ENCODE data around the gene SRL. TPM values are rescaled to one million over a fixed set of nuclear protein-coding genes. Genes with fewer than 3 reads are reported as not detected.

The SRL gene
- total RNA-seq, 2 donors from 2014 or later, result not detected

GRCh38 chr16:4190712-4191333 lies 51.1 kb downstream of the SRL start:
- Mint-ChIP-seq H3K36me3 (no peaks in the 10 kb centered on the region), H3K9me3 (no peaks in the 10 kb centered on the region), H3K4me3 (no peak overlapping the region), H3K4me1 (ENCODE audit: low read depth in 2 of 2) (no peaks in the 10 kb centered on the region), H3K27ac (no peak overlapping the region), H3K27me3 (peaks cover 0 to 7% of the 10 kb centered on the region in 2 donors)
- ATAC-seq (no peak), DNase-seq (ENCODE audit: low spot score) (no peak)

DNA sequence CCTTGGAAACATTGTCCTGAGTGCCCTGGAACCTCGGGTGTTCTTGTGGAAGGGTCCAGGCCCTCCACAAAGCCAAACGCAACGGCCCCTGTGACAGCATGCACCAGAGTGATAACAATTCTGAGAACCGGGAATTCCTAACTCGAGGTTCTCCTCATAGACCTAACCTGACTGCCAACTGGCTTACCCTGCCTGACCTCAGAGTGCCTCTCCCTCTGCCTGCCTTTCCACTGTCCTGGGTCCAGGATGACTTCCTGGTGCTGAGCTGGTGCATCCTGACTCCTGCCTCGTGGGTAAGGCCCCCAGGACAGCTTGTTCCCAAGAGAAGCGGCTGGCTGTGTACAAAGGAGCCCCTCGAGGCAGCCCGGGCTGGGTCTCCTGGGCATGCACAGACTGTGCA lies 51.8 kb downstream of the SRL start:
- H3K36me3 Mint-ChIP-seq, result no peaks in the 10 kb centered on the region
- no peaks in the 10 kb centered on the region for H3K4me1 Mint-ChIP-seq (ENCODE audit: low read depth in 2 of 2)
- ATAC-seq (no peak), DNase-seq (ENCODE audit: low spot score) (no peak)
- H3K4me3 Mint-ChIP-seq, result no peak overlapping the region
- no peak overlapping the region for H3K27ac Mint-ChIP-seq
- H3K27me3 Mint-ChIP-seq, result peaks cover 0 to 7% of the 10 kb centered on the region in 2 donors
- no peaks in the 10 kb centered on the region for H3K9me3 Mint-ChIP-seq

DNA sequence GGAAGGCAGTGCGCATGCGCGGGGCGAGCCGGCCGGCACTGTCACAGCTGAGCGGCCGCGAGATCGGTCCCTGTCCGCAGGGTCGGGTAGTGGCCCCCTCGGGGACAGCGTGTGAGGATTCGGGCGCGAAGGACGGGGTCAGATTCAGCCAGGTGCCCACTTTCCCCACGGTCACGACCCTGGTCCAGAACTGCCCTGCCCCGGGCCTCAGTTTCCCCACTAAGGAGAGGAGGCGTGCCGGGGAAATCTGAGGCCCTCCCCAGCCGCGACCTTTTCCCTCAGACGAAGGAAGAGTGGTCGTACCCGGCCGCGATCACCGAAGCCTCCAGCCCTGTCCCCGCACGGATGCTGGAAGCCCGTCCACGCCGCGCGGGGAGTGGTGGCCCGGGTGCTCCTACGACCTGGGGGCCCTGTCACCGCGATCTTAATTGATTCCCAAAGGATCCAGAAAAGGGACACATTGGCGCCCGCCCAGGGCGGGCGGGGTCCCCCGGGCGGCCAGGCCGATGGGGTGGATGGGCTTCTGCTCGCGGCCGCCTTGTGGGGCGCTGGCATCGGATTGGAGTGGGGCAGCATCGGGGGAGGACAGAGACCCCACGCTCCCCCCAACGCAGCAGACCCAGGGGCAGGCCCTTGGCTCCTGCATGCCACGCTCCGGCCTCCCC lies 57.7 kb downstream of the SRL start:
- ATAC-seq (no peak), DNase-seq (ENCODE audit: low spot score) (no peak)
- Mint-ChIP-seq H3K4me3 (peak overlapping the region; percentile 91), H3K36me3 (no peaks in the 10 kb centered on the region), H3K9me3 (no peaks in the 10 kb centered on the region), H3K27ac (peak overlapping the region; percentile 78 to 88), H3K4me1 (ENCODE audit: low read depth in 2 of 2) (peaks cover 5 to 13% of the 10 kb centered on the region in 2 donors), H3K27me3 (peaks cover 0 to 3% of the 10 kb centered on the region in 2 donors)

- ATAC-seq, result peak; percentile 97
- no peaks in the 10 kb centered on the region for H3K36me3 Mint-ChIP-seq
- H3K27ac Mint-ChIP-seq, result peak overlapping the region; percentile 70 to 78
- H3K4me3 Mint-ChIP-seq, result peak overlapping the region; percentile 79
- H3K4me1 Mint-ChIP-seq (ENCODE audit: low read depth in 2 of 2), result peaks cover 5 to 13% of the 10 kb centered on the region in 2 donors
- no peaks in the 10 kb centered on the region for H3K9me3 Mint-ChIP-seq
- H3K27me3 Mint-ChIP-seq, result peaks cover 0 to 3% of the 10 kb centered on the region in 2 donors
- DNase-seq (ENCODE audit: low spot score), result peak; percentile 97
Observed at GRCh38 chr16:4183237-4184037, 58.4 kb downstream of the SRL start.

- peak overlapping the region; percentile 37 to 70 for H3K27ac Mint-ChIP-seq
- no peaks in the 10 kb centered on the region for H3K36me3 Mint-ChIP-seq
- H3K27me3 Mint-ChIP-seq, result peaks cover 0 to 3% of the 10 kb centered on the region in 2 donors
- no peaks in the 10 kb centered on the region for H3K9me3 Mint-ChIP-seq
- DNase-seq (ENCODE audit: low spot score) (no peak), ATAC-seq (peak; percentile 39 to 40)
- peaks cover 5 to 13% of the 10 kb centered on the region in 2 donors for H3K4me1 Mint-ChIP-seq (ENCODE audit: low read depth in 2 of 2)
- peak overlapping the region; percentile 79 for H3K4me3 Mint-ChIP-seq
Observed at GRCh38 chr16:4182581-4183236, 59.2 kb downstream of the SRL start.

DNA sequence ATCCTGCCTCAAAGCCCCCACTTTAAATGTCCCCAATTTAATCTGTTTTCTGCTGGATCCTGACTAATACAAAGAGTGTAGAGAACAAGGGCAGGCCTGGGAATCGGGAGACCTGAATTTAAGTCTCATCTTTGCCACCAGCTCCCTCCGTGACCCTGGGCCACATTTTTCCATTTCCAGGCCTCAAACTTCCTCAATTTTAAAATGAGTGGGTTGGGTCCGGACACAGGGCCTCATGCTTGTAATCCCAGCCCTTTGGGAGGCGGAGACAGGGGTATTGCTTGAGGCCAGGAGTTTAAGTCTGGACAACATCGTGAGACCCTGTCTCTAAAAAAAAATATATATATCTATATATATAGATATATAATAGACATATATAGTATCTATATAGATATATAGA lies 61.4 kb downstream of the SRL start:
- H3K4me3 Mint-ChIP-seq, result no peak overlapping the region
- DNase-seq (ENCODE audit: low spot score) (no peak), ATAC-seq (no peak)
- peaks cover 5 to 13% of the 10 kb centered on the region in 2 donors for H3K4me1 Mint-ChIP-seq (ENCODE audit: low read depth in 2 of 2)
- no peaks in the 10 kb centered on the region for H3K36me3 Mint-ChIP-seq
- H3K27ac Mint-ChIP-seq, result no peak overlapping the region
- H3K27me3 Mint-ChIP-seq, result peaks cover 0 to 3% of the 10 kb centered on the region in 2 donors
- no peaks in the 10 kb centered on the region for H3K9me3 Mint-ChIP-seq

GRCh38 chr16:4179763-4180260 lies 62.1 kb downstream of the SRL start:
- peaks cover 4 to 11% of the 10 kb centered on the region in 2 donors for H3K4me1 Mint-ChIP-seq (ENCODE audit: low read depth in 2 of 2)
- no peak overlapping the region for H3K4me3 Mint-ChIP-seq
- H3K9me3 Mint-ChIP-seq, result no peaks in the 10 kb centered on the region
- DNase-seq (ENCODE audit: low spot score), result no peak
- H3K36me3 Mint-ChIP-seq, result no peaks in the 10 kb centered on the region
- no peak overlapping the region for H3K27ac Mint-ChIP-seq
- peaks cover 0 to 2% of the 10 kb centered on the region in 2 donors for H3K27me3 Mint-ChIP-seq
- no peak for ATAC-seq

- Mint-ChIP-seq H3K36me3 (no peaks in the 10 kb centered on the region), H3K4me3 (no peak overlapping the region), H3K27ac (no peak overlapping the region), H3K27me3 (no peaks in the 10 kb centered on the region), H3K4me1 (ENCODE audit: low read depth in 2 of 2) (peaks cover 0 to 7% of the 10 kb centered on the region in 2 donors), H3K9me3 (no peaks in the 10 kb centered on the region)
- DNase-seq (ENCODE audit: low spot score) (no peak), ATAC-seq (no peak)
Observed at GRCh38 chr16:4179020-4179419, 62.9 kb downstream of the SRL start.

- ATAC-seq (no peak), DNase-seq (ENCODE audit: low spot score) (no peak)
- peaks cover 0 to 7% of the 10 kb centered on the region in 2 donors for H3K4me1 Mint-ChIP-seq (ENCODE audit: low read depth in 2 of 2)
- no peaks in the 10 kb centered on the region for H3K27me3 Mint-ChIP-seq
- no peaks in the 10 kb centered on the region for H3K9me3 Mint-ChIP-seq
- H3K4me3 Mint-ChIP-seq, result no peak overlapping the region
- no peaks in the 10 kb centered on the region for H3K36me3 Mint-ChIP-seq
- H3K27ac Mint-ChIP-seq, result no peak overlapping the region
Observed at GRCh38 chr16:4178468-4179010, 63.3 kb downstream of the SRL start.

DNA sequence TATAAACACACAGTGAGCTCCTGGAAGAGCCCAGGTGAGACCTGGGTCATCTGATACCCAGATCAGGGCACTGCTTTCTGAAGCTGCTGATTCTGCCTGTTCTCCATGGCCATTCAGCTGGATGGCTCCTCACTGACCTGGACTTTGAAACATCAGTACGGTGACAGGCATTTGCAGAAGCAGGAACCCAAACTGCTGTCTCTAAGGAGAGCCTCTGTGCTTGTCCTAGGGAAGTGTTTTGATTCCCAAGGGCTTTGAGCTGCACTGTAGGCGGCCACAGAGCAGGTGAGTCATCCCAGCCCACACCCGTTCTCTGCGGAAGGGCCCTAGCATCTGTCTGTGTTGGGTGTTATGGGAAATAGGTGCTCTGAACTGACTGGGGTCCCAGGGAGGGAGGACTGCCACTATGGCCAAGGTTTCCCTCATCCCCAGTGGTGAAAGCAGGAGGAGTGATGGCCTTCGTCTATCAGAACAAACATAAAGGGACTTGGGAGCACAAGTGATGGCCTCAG lies 64.9 kb downstream of the SRL start:
- no peaks in the 10 kb centered on the region for H3K9me3 Mint-ChIP-seq
- no peaks in the 10 kb centered on the region for H3K36me3 Mint-ChIP-seq
- ATAC-seq (peak in 1 of 2 donors; percentile 40), DNase-seq (ENCODE audit: low spot score) (no peak)
- no peak overlapping the region for H3K27ac Mint-ChIP-seq
- H3K4me3 Mint-ChIP-seq, result no peak overlapping the region
- H3K4me1 Mint-ChIP-seq (ENCODE audit: low read depth in 2 of 2), result no peaks in the 10 kb centered on the region
- no peaks in the 10 kb centered on the region for H3K27me3 Mint-ChIP-seq

GRCh38 chr16:4175849-4176248 lies 66.0 kb downstream of the SRL start:
- H3K9me3 Mint-ChIP-seq, result no peaks in the 10 kb centered on the region
- no peak overlapping the region for H3K27ac Mint-ChIP-seq
- H3K36me3 Mint-ChIP-seq, result no peaks in the 10 kb centered on the region
- ATAC-seq (no peak), DNase-seq (ENCODE audit: low spot score) (no peak)
- H3K4me1 Mint-ChIP-seq (ENCODE audit: low read depth in 2 of 2), result no peaks in the 10 kb centered on the region
- no peaks in the 10 kb centered on the region for H3K27me3 Mint-ChIP-seq
- H3K4me3 Mint-ChIP-seq, result no peak overlapping the region

DNA sequence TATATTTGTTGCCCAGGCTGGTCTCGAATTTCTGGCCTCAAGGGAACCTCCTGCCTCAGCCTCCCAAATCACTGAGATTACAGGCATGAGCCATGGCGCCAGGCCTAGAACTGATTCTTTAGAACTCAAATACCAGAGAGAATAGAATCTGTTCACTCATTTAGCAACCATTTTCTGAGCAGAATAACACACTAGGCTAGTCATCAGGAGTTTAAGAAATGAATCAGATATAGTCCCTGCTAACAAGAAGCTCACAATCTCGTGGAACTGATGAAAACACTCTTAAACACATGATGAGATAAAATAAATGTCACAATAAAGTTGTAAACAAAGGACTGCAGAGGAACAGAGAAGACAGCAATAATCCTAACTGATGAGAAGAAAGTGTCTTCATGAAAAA lies 69.8 kb downstream of the SRL start:
- no peaks in the 10 kb centered on the region for H3K9me3 Mint-ChIP-seq
- no peak overlapping the region for H3K27ac Mint-ChIP-seq
- H3K36me3 Mint-ChIP-seq, result no peaks in the 10 kb centered on the region
- H3K27me3 Mint-ChIP-seq, result no peaks in the 10 kb centered on the region
- H3K4me1 Mint-ChIP-seq (ENCODE audit: low read depth in 2 of 2), result no peaks in the 10 kb centered on the region
- ATAC-seq (peak in 1 of 2 donors; percentile 39), DNase-seq (ENCODE audit: low spot score) (no peak)
- no peak overlapping the region for H3K4me3 Mint-ChIP-seq

- no peak for ATAC-seq
- Mint-ChIP-seq H3K27me3 (no peaks in the 10 kb centered on the region), H3K27ac (no peak overlapping the region), H3K9me3 (no peaks in the 10 kb centered on the region), H3K36me3 (no peaks in the 10 kb centered on the region), H3K4me1 (ENCODE audit: low read depth in 2 of 2) (no peaks in the 10 kb centered on the region), H3K4me3 (no peak overlapping the region)
- DNase-seq (ENCODE audit: low spot score), result no peak
Observed at GRCh38 chr16:4169415-4169814, 72.5 kb downstream of the SRL start.
